G401 (cell line): ENCODE data around the gene MLST8. TPM values are rescaled to one million over a fixed set of nuclear protein-coding genes. Genes with fewer than 3 reads are reported as not detected.
"Not testable (repeated sequence)": the region's sequence is repeated elsewhere in the genome, so short reads cannot be mapped to it uniquely, and the experiment has no call there.

Source experiments
- DNase-seq: peaks from one replicate; pipeline ENCODE4 v3.0.0-alpha.2; 2015; ENCODE audit warnings: low spot score
- in situ Hi-C: cut with HindIII; loops from 2 replicates; pipeline ENCODE4 v1.10.0; 2016; ENCODE audit warnings: low sequenced_read_pairs, mixed read lengths
- total RNA-seq: library from RNA; depleted of rRNA; stranded (reverse); fragments of >200 nt; shearing (Covaris generic); gene quantifications from 2 replicates; pipeline ENCODE4 v1.2.3, GENCODE V29; 2014; rRNA removed

The MLST8 gene
- total RNA-seq, 1 experiment from 2014 or later, result 34.8 TPM

DNA sequence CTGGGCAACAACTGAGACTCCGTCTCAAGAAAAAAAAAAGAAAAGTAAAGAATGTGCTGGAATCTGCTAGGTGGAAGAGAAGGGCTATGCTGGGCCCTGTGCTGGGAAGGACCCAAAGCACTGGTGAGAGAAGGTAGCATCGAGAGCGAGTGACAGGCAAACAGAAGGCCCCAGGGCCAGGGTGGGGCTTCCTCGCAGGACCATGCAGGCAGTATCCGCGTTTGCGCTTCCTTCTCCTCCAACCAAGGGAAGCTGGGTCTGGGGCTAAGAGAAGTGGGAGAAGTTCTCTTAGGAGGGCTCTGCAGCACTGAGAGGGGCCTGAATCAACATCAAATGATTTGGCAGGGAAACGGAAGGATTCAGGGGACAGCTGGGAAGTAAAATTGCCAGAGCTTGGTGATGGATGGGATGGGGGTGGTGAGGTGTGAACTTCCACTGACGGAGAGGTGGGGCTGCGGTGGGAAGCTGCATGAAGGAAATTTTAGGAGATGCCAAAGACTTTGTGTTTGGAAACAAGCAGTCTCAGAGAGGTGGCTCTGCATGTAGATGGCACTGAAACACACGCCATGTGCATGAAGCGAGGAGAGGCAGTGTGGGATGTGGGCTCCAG, 51.4 kb downstream of the MLST8 start:
- no peak for DNase-seq
- in situ Hi-C loops, result no loop called here

DNA sequence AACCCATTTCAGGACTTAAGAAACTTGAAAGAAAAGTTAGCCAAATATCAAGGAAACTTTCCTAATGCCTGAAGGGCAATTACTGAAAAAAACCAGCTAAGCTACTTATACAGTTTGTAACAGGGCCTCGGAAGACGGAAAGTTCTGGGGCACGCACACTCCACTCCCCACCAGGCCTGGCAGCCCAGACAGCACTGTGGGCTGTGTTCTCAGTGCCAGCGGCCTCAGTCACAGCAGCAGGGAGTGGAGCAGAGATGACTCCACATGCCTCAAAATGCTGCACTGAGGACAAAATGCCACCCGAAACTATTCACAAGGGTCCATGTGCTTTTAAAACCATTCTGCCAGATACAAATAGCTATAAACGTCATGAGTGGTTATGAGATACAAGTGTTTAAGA, 52.5 kb downstream of the MLST8 start:
- DNase-seq, result no peak
- in situ Hi-C loops, result no loop called here

DNA sequence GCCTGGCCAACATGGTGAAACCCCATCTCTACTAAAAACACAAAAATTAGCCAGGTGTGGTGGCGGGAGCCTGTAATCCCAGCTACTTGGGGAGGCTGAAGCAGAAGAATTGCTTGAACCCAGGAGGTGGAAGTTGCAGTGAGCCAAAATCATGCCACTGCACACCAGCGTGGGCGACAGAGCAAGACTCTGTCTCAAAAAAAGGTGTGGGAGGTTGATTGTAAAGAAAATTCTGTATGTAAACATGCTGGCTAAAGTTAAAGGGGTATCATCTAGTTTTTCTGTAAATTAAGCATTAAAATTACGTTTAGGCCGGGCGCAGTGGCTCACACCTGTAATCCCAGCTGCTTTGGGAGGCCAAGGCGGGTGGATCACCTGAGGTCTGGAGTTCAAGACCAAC, 53.3 kb downstream of the MLST8 start:
- in situ Hi-C loops, result not testable (repeated sequence)

More for the DNA sequence above, 53.3 kb downstream of the MLST8 start:
- DNase-seq, result not testable (repeated sequence)

Other genes with a start within 250 kb of the MLST8 start
- gene NDUFB10, start 245.9 kb upstream of the MLST8 start, total RNA-seq, result 339 and 361 TPM in 2 replicates
- 10,196 and 11,503 TPM in 2 replicates for gene RPS2, start 240.6 kb upstream of the MLST8 start, total RNA-seq
- gene RNF151, start 238.6 kb upstream of the MLST8 start, total RNA-seq, result not detected in 2 replicates
- 78.6 and 84.2 TPM in 2 replicates for gene TBL3, start 233.4 kb upstream of the MLST8 start, total RNA-seq
- gene NOXO1, start 224.0 kb upstream of the MLST8 start, total RNA-seq, result not detected in 2 replicates
- gene GFER, start 221.3 kb upstream of the MLST8 start, total RNA-seq, result 41.8 and 51.5 TPM in 2 replicates
- 30.5 and 36.7 TPM in 2 replicates for gene SYNGR3, start 215.5 kb upstream of the MLST8 start, total RNA-seq
- gene ZNF598, start 195.6 kb upstream of the MLST8 start, total RNA-seq, result 58.0 and 72.1 TPM in 2 replicates
- not detected in 2 replicates for gene NPW, start 185.7 kb upstream of the MLST8 start, total RNA-seq
- gene NHERF2, start 178.6 kb upstream of the MLST8 start, total RNA-seq, result 20.5 and 28.9 TPM in 2 replicates
- gene NTHL1, start 157.6 kb upstream of the MLST8 start, total RNA-seq, result 25.2 and 36.6 TPM in 2 replicates
- gene TSC2, start 157.5 kb upstream of the MLST8 start, total RNA-seq, result 23.3 and 36.4 TPM in 2 replicates
- gene PKD1, start 69.6 kb upstream of the MLST8 start, total RNA-seq, result 42.0 and 113 TPM in 2 replicates
- gene RAB26, start 56.8 kb upstream of the MLST8 start, total RNA-seq, result 46.8 and 55.2 TPM in 2 replicates
- gene TRAF7, start 49.7 kb upstream of the MLST8 start, total RNA-seq, result 76.1 and 99.9 TPM in 2 replicates
- gene CASKIN1, start 8.8 kb upstream of the MLST8 start, total RNA-seq, result 0.80 and 4.2 TPM in 2 replicates
- 1.9 and 2.1 TPM in 2 replicates for gene BRICD5, start 5.4 kb downstream of the MLST8 start, total RNA-seq
- gene PGP, start 9.4 kb downstream of the MLST8 start, total RNA-seq, result 47.8 and 70.9 TPM in 2 replicates
- gene E4F1, start 18.1 kb downstream of the MLST8 start, total RNA-seq, result 40.4 and 59.4 TPM in 2 replicates
- gene DNASE1L2, start 31.0 kb downstream of the MLST8 start, total RNA-seq, result 0.20 and 0.62 TPM in 2 replicates
- 52.9 and 71.9 TPM in 2 replicates for gene ECI1, start 46.1 kb downstream of the MLST8 start, total RNA-seq
- gene RNPS1, start 62.7 kb downstream of the MLST8 start, total RNA-seq, result 145 and 179 TPM in 2 replicates
- 4.9 and 9.5 TPM in 2 replicates for gene ABCA3, start 135.3 kb downstream of the MLST8 start, total RNA-seq
- gene CCNF, start 224.0 kb downstream of the MLST8 start, total RNA-seq, result 48.2 and 62.1 TPM in 2 replicates